GM23338 (cell line): ENCODE measurements around the gene CSNK1A1. TPM values are rescaled to one million over a fixed set of nuclear protein-coding genes. Genes with fewer than 3 reads are reported as not detected.
"Not testable (repeated sequence)": the region's sequence is repeated elsewhere in the genome, so short reads cannot be mapped to it uniquely, and the experiment has no call there.

ENCODE experiments used
- ATAC-seq: fragments of 200-7000 bp; cut with Tn5 transposase; 3 replicates; pipeline ENCODE4 v1.9.1; 2020
- DNase-seq: peaks from one replicate; pipeline ENCODE4 v3.0.0-alpha.2; 2015; ENCODE audit warnings: low spot score
- H2AFZ ChIP-seq: fragments of 200-600 bp; sonication (generic); 2 replicates; pipeline ENCODE4 v1.8.0; 2016; ENCODE audit warnings: antibody characterized with exemption, mild to moderate bottlenecking, moderate library complexity
- H3F3A ChIP-seq: fragments of 200-600 bp; sonication (generic); replicated peaks from 2 replicates; pipeline ENCODE4 v1.8.0; 2017; ENCODE audit warnings: antibody characterized with exemption, mixed run types, low read depth
- H3K27ac ChIP-seq: fragments of 200-600 bp; sonication (generic); 2 replicates; pipeline ENCODE4 v1.6.1; 2016; ENCODE audit warnings: low read depth
- H3K27me3 ChIP-seq: fragments of 200-600 bp; sonication (generic); 2 replicates; pipeline ENCODE4 v1.8.0; 2016; ENCODE audit warnings: mild to moderate bottlenecking, mixed run types, moderate library complexity; ENCODE audit not compliant: insufficient read depth
- H3K36me3 ChIP-seq: fragments of 200-600 bp; sonication (generic); 2 replicates; pipeline ENCODE4 v1.8.0; 2016; ENCODE audit warnings: mild to moderate bottlenecking; ENCODE audit not compliant: insufficient read depth
- H3K4me1 ChIP-seq: fragments of 200-600 bp; sonication (generic); 2 replicates; pipeline ENCODE4 v1.8.0; 2016; ENCODE audit warnings: mild to moderate bottlenecking, moderate library complexity; ENCODE audit not compliant: insufficient read depth
- H3K4me2 ChIP-seq: fragments of 200-600 bp; sonication (generic); 2 replicates; pipeline ENCODE4 v1.7.1; 2017; ENCODE audit warnings: mixed run types
- H3K4me3 ChIP-seq: fragments of 200-600 bp; sonication (generic); 2 replicates; pipeline ENCODE4 v1.6.1; 2016; ENCODE audit warnings: mixed run types
- H3K79me2 ChIP-seq: fragments of 200-600 bp; sonication (generic); replicated peaks from 2 replicates; pipeline ENCODE4 v1.8.0; 2017; ENCODE audit warnings: mild to moderate bottlenecking; ENCODE audit not compliant: insufficient read depth
- H3K9me2 ChIP-seq: fragments of 200-600 bp; sonication (generic); 2 replicates; pipeline ENCODE4 v1.8.0; 2017; ENCODE audit not compliant: insufficient read depth
- H4K20me1 ChIP-seq: fragments of 200-600 bp; sonication (generic); replicated peaks from 2 replicates; pipeline ENCODE4 v1.8.0; 2017; ENCODE audit warnings: mild to moderate bottlenecking; ENCODE audit not compliant: insufficient read depth
- H3K27ac Mint-ChIP-seq: 2 replicates; pipeline ENCODE4 v1.8.0; 2020; ENCODE audit warnings: inconsistent platforms, mild to moderate bottlenecking, moderate library complexity, mixed read lengths
- H3K27me3 Mint-ChIP-seq: 3 replicates; pipeline ENCODE4 v1.8.0; 2022; ENCODE audit warnings: low read depth, mild to moderate bottlenecking, moderate library complexity, mixed read lengths, inconsistent platforms; ENCODE audit not compliant: insufficient read depth, poor library complexity
- H3K36me3 Mint-ChIP-seq: 3 replicates; pipeline ENCODE4 v1.8.0; 2021; ENCODE audit warnings: low read depth, mild to moderate bottlenecking, inconsistent platforms, moderate library complexity, mixed read lengths
- H3K4me1 Mint-ChIP-seq: 3 replicates; pipeline ENCODE4 v1.8.0; 2020; ENCODE audit warnings: mild to moderate bottlenecking, inconsistent platforms, mixed read lengths
- H3K4me3 Mint-ChIP-seq: 3 replicates; pipeline ENCODE4 v1.8.0; 2021; ENCODE audit warnings: moderate library complexity, mild to moderate bottlenecking, inconsistent platforms, mixed read lengths
- H3K9me3 Mint-ChIP-seq: 3 replicates; pipeline ENCODE4 v1.8.0; 2020; ENCODE audit warnings: moderate library complexity, mild to moderate bottlenecking, inconsistent platforms, mixed read lengths
- CTCF ChIP-seq, 2 experiments: fragments of 200-600 bp in 1 of 2; sonication (generic) in 1 of 2; conservative IDR thresholded peaks; 2 replicates each; pipeline versions ENCODE4 v1.5.1 to v1.6.1; 2016 to 2017; ENCODE audit warnings: antibody characterized with exemption in 2 of 2, low read depth in 2 of 2, mild to moderate bottlenecking in 2 of 2, moderate library complexity in 1 of 2
- EZH2 ChIP-seq: fragments of 200-600 bp; sonication (generic); IDR thresholded peaks from one replicate; pipeline ENCODE4 v1.8.0; 2017; ENCODE audit warnings: antibody characterized with exemption, mild to moderate bottlenecking, low read depth; ENCODE audit not compliant: unreplicated experiment
- ZNF114 ChIP-seq: fragments of 250-450 bp; sonication (Bioruptor Pico); IDR thresholded peaks from 2 replicates; pipeline ENCODE4 v1.5.0; 2020; ENCODE audit warnings: mild to moderate bottlenecking, moderate library complexity
- polyA plus RNA-seq: library from polyadenylated mRNA; unstranded; fragments of >200 nt; fragmentation: Nextera tagmentation; extraction: Ambion mirVana; gene quantifications from 2 replicates; pipeline ENCODE4 v1.2.1, GENCODE V29; 2016
- total RNA-seq: library from RNA; depleted of rRNA; stranded (reverse); fragments of >200 nt; shearing (Covaris generic); gene quantifications from 2 replicates; pipeline ENCODE4 v1.2.3, GENCODE V29; 2014
- TF ChIP-seq, protein P1 (sequence below): fragments of 250-450 bp; sonication (Bioruptor Pico); IDR thresholded peaks from 2 replicates; pipeline ENCODE4 v1.5.0; 2020; ENCODE audit warnings: mild to moderate bottlenecking, moderate library complexity
- TF ChIP-seq, protein P2 (sequence below): IDR thresholded peaks from 2 replicates; pipeline ENCODE4 v1.6.1; 2016; ENCODE audit warnings: antibody characterized with exemption

CSNK1A1 gene
- total and polyA plus RNA-seq, 2 experiments from 2014 or later, result 110 to 233 TPM

GRCh38 chr5:149564542-149565140 lies 13.4 kb upstream of the CSNK1A1 start:
- not testable (repeated sequence) for H3K4me3 Mint-ChIP-seq, H3K27me3 Mint-ChIP-seq, H3K4me2 ChIP-seq, H3F3A ChIP-seq, H3K9me2 ChIP-seq, H3K36me3 Mint-ChIP-seq, H3K27me3 ChIP-seq, H3K9me3 Mint-ChIP-seq, H4K20me1 ChIP-seq, H3K4me3 ChIP-seq, H3K79me2 ChIP-seq, H3K36me3 ChIP-seq, H2AFZ ChIP-seq
- peaks cover 25% of the 10 kb centered on the region for H3K4me1 ChIP-seq
- ATAC-seq (peak; percentile 93), DNase-seq (peak; percentile 95)
- H3K27ac ChIP-seq, result 0 out of 2 replicates have a peak overlapping the region, but pooled peaks have one; percentile 27
- Mint-ChIP-seq H3K4me1 (peaks cover 35% of the 10 kb centered on the region), H3K27ac (peak overlapping the region; percentile 93)
- peak; percentile 64; the same call in 1 of the 2 replicates for TF ChIP-seq ZNF114 (CRISPR knock-in tag)
- peak; percentile 74 to 90 for TF ChIP-seq CTCF (conservative IDR thresholded peaks at IDR 0.05; ENCODE audit: low read depth in 2 of 2)

GRCh38 chr5:149563466-149563865 lies 12.2 kb upstream of the CSNK1A1 start:
- Mint-ChIP-seq H3K9me3 (no peaks in the 10 kb centered on the region), H3K27ac (peak overlapping the region; percentile 27; the same call in 1 of the 2 replicates), H3K4me1 (peaks cover 36% of the 10 kb centered on the region), H3K27me3 (peaks cover 4% of the 10 kb centered on the region), H3K36me3 (no peaks in the 10 kb centered on the region), H3K4me3 (no peak overlapping the region; the same call in 2 of the 3 replicates)
- Histone ChIP-seq H3K4me2 (peak overlapping the region; percentile 59), H3K27ac (peak overlapping the region; percentile 89), H3K79me2 (no peaks in the 10 kb centered on the region), H2AFZ (peak overlapping the region; percentile 44; the same call in 1 of the 2 replicates), H3K9me2 (no peaks in the 10 kb centered on the region), H3K4me1 (peaks cover 25% of the 10 kb centered on the region), H3K36me3 (no peaks in the 10 kb centered on the region), H3K27me3 (no peaks in the 10 kb centered on the region), H3F3A (peaks cover 4% of the 10 kb centered on the region), H4K20me1 (no peaks in the 10 kb centered on the region), H3K4me3 (no peak overlapping the region)
- ATAC-seq (no peak), DNase-seq (no peak)
- TF ChIP-seq EZH2 (no peak), CTCF (conservative IDR thresholded peaks at IDR 0.05; ENCODE audit: low read depth in 2 of 2) (no peak), ZNF114 (CRISPR knock-in tag) (no peak)
- TF ChIP-seq, protein P1, sequence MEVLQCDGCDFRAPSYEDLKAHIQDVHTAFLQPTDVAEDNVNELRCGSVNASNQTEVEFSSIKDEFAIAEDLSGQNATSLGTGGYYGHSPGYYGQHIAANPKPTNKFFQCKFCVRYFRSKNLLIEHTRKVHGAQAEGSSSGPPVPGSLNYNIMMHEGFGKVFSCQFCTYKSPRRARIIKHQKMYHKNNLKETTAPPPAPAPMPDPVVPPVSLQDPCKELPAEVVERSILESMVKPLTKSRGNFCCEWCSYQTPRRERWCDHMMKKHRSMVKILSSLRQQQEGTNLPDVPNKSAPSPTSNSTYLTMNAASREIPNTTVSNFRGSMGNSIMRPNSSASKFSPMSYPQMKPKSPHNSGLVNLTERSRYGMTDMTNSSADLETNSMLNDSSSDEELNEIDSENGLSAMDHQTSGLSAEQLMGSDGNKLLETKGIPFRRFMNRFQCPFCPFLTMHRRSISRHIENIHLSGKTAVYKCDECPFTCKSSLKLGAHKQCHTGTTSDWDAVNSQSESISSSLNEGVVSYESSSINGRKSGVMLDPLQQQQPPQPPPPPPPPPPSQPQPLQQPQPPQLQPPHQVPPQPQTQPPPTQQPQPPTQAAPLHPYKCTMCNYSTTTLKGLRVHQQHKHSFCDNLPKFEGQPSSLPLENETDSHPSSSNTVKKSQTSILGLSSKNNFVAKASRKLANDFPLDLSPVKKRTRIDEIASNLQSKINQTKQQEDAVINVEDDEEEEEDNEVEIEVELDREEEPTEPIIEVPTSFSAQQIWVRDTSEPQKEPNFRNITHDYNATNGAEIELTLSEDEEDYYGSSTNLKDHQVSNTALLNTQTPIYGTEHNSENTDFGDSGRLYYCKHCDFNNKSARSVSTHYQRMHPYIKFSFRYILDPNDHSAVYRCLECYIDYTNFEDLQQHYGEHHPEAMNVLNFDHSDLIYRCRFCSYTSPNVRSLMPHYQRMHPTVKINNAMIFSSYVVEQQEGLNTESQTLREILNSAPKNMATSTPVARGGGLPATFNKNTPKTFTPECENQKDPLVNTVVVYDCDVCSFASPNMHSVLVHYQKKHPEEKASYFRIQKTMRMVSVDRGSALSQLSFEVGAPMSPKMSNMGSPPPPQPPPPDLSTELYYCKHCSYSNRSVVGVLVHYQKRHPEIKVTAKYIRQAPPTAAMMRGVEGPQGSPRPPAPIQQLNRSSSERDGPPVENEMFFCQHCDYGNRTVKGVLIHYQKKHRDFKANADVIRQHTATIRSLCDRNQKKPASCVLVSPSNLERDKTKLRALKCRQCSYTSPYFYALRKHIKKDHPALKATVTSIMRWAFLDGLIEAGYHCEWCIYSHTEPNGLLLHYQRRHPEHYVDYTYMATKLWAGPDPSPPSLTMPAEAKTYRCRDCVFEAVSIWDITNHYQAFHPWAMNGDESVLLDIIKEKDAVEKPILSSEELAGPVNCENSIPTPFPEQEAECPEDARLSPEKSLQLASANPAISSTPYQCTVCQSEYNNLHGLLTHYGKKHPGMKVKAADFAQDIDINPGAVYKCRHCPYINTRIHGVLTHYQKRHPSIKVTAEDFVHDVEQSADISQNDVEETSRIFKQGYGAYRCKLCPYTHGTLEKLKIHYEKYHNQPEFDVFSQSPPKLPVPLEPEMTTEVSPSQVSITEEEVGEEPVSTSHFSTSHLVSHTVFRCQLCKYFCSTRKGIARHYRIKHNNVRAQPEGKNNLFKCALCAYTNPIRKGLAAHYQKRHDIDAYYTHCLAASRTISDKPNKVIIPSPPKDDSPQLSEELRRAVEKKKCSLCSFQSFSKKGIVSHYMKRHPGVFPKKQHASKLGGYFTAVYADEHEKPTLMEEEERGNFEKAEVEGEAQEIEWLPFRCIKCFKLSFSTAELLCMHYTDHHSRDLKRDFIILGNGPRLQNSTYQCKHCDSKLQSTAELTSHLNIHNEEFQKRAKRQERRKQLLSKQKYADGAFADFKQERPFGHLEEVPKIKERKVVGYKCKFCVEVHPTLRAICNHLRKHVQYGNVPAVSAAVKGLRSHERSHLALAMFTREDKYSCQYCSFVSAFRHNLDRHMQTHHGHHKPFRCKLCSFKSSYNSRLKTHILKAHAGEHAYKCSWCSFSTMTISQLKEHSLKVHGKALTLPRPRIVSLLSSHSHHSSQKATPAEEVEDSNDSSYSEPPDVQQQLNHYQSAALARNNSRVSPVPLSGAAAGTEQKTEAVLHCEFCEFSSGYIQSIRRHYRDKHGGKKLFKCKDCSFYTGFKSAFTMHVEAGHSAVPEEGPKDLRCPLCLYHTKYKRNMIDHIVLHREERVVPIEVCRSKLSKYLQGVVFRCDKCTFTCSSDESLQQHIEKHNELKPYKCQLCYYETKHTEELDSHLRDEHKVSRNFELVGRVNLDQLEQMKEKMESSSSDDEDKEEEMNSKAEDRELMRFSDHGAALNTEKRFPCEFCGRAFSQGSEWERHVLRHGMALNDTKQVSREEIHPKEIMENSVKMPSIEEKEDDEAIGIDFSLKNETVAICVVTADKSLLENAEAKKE (CRISPR knock-in tag), result no peak
- TF ChIP-seq, protein P2, sequence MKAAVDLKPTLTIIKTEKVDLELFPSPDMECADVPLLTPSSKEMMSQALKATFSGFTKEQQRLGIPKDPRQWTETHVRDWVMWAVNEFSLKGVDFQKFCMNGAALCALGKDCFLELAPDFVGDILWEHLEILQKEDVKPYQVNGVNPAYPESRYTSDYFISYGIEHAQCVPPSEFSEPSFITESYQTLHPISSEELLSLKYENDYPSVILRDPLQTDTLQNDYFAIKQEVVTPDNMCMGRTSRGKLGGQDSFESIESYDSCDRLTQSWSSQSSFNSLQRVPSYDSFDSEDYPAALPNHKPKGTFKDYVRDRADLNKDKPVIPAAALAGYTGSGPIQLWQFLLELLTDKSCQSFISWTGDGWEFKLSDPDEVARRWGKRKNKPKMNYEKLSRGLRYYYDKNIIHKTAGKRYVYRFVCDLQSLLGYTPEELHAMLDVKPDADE, result no peak
